ENCODE measurements around the gene DCC.

Gene DCC

DNA sequence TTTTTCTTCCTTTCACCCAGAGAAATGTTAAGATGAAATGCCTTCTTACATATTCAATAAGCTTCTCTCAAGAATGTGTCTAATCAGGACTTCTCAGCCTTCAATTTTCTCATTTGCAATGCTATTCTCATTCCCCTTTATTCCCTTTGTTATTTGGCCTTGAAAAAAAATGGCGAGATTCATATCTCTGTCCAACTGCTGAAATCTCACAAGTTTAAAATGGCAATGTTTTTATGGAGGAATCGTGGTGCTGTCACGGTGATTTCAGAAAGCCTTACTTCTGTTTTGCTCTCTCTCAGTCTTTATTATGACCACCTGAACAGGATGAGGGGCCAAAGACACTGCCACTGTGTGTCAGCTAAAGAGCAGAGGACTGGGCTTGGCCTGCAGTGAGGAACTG lies 928.5 kb downstream of the DCC start:
- no peak for DNase-seq

DNA sequence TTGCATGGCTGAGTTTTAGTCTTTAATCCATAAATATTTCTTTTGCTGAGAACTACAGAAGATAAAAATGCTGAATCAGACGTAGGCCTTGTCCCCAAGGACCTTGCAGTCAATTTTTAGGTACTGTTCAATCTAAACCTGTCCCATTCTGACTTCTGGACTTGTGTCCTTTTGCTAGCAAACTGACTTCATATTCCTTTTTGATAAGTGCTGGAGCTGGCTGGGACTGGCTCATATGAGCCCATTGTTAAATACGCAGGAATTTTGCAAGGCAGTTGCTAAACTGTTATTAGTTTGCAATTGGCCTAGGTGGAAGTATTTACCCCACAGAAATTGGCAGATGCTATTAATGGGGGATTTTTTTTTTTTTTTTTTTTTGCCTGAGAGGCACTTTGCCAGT lies 941.4 kb downstream of the DCC start:
- DNase-seq, result no peak

DNA sequence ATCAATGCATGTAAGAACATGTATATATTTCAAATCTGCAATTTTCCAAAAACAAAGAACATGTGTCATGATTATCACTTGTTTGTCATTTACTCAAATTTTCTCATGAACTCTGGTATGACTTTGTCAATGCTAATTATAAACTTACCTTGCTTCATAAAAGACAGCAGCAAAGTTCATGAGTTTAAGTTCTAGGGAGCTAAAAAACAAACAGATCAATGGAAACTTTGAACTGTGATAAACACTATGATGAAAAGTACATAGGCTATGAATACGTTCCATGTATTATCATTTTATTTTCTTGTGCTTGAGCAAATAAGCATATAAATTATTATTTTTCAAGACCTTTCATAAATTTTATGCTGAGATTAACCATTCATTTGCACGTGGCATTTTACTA lies 943.7 kb downstream of the DCC start:
- no peak for DNase-seq

DNA sequence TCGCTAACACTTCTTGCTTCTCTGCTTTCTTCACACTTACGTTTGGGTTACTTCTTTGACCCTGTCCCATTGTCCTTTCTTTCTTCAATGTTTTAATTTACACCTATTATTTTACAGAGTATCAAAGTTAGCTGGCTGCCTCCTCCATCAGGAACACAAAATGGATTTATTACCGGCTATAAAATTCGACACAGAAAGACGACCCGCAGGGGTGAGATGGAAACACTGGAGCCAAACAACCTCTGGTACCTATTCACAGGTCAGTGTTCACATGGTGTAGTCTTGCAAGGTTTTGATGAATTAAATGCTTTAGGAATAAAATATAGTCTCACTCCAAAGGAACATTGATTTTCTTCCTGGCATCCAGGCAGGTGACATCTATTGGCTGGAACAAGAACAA lies 965.5 kb downstream of the DCC start:
- DNase-seq, result no peak

DNA sequence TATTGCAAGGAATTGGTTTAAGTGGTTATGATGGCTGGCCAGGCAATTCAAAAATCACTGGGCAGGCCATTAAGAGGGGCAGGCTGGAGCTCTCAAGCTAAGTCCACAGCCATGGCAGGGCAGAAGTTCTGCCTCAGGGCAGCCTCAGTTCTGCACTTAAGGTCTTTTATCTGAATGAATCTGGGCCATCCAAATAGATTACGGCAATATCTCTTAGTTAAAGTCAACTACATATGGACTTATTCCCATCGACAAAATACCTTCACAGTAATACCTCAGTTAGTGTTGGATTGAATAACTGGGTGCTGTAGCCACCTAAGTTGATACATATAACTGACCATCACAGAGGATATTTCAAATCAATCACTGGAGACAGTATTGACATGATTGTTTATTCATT lies 979.6 kb downstream of the DCC start:
- DNase-seq, result no peak

DNA sequence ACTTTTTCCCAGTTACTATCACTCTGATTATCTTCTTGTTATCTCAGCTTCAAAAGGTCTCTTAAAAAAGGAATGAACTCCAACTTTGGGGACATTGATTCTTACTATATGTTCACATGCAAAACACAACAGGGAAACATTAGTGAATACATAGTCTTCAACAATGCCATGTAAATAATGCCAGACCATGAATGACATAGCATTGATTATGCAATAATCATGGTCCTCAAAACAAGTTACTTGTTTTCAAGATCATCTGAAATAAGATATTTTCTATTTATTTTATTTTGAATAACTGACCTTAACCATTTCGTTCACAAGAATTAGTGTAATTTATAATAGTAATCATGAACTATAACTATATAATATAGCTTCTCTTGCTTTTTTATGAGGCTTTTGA lies 982.2 kb downstream of the DCC start:
- DNase-seq, result no peak

DNA sequence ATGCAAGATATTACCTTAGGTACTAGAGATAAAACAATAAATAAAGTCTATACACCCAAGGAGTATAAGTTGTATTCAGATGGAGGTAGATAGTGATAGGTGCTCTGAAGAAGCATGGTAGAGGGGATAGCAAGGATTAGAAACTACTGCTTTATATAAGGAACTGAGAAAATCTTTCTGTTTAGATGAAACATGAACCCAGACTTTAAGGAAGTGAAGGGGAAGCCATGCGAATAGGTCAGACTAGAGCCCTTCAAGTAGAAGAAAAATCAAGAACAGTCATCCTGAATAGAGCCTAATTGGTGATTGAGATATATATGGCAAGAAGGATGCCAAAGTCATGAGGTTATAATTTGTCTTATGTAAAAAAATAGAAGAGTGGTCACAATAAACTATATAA lies 984.4 kb downstream of the DCC start:
- no peak for DNase-seq

DNA sequence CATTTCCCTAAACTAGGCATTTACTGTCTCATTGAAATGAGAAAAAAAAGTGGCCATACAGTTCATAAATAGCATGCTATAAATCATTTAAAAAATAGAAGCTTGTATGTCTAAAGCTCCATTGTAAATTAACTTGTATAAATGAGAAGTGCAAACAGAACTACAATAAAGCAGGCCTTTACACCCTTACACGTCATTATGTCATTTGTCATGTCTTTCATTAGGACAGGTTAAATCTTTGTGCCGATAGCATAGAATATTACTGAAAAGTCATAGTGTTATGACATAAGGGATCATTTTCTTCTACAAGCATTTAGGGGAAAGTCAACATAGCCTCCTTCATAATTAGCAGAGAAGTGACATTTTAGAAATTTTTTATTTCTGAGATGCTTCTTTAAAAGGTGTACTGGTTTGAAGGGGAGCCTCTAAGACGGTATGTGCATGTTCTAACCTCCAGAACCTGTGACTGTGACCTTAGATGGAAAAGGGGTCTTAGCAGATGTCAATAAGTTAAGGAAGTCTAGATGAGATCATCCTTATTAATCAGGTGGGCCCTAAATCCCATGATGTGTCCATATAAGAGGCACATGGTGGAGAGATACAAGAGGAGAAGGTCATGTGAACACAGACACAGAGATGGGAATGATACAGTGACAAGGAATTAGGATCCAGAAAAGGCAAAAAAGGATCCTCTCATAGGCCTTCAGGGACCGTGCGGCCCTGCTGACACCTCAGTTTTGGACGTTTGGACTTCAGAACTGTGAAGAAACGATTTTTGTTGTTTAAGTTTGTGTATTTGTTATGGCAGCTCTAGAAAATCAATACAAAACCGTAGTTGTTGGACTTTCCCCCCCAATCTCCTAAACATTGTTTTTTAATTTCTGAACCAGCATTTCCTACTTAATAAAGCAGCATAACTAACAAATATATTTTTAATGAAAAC lies 1020.8 kb downstream of the DCC start:
- DNase-seq, result no peak

DNA sequence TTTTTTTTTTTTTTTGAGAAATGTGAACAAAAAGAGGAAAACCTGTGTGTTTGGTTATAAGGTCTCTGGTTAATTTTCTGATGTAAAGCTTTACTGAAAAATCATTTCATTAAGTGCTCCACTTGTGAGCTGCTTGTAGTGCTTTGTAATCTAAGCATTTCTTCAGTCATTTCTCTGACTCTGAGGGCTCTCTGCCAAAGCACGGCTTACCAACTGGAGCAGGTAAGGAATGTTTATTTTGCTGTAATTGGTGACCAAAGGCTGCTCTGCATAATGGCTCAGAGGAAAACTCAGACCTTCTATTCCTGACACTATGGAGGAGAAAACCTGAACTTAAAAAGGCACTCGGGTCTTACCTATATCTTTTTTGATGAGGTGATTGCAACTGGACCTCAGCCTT lies 1035.6 kb downstream of the DCC start:
- DNase-seq, result no peak

DNA sequence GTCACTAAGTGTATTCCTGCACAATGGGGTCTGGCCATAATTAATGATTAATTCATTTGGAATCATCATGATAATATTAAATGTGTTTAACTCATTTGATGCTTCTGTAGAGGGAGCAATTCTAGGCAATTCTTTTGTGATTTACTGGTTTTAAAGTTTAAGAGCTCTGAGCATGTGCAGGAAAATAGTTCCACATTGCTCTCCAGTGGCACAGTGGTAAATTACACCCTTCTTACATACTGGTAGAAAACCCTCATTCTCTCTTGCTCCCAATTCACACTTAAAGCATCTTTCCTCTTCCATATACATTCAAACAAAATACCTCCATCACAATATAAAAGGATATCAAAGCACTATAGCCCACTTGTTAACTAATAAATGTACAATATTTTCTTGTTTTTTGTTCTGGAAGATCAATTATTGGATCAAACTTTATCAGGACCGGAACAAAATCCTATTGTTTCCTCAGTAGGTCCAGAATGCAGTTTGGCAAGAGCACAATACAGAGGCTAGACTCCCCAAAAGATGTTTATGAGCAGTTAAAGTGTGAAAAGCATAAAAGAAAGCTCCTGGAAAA lies 1040.2 kb downstream of the DCC start:
- DNase-seq, result no peak

DNA sequence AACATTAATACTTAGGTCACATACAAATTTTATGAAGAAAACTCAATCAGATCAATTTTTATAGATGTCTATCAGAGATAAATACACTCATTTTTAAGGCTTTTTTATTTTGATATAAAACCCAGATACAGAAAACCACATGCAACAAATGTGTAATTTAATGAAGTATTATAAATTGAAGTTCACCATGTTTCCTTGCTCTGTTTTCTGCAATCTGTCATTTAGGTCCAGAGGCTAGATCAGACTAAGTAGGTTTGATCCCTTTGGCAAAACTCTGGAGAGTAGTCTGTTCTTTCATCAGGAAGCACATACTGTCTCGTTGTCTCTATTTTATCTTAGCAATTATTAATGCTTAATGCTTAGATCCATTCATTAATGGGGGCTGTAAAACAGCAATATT lies 1042.9 kb downstream of the DCC start:
- DNase-seq, result no peak

DNA sequence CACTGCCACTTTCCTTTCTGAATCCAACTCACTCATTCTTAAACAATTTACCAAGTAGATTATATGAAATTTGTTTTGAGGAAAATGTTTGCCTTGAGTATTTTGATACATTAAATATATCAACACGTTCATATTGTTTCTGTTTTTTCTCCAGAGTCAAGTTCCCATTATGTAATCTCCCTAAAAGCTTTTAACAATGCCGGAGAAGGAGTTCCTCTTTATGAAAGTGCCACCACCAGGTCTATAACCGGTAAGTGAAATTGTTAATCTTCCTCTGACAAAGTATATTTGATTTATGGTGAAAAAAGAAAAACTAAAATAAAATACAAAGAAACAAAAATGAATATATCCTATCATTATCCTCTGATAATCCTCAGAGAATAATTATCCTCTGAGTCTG lies 1045.9 kb downstream of the DCC start:
- no peak for DNase-seq

DNA sequence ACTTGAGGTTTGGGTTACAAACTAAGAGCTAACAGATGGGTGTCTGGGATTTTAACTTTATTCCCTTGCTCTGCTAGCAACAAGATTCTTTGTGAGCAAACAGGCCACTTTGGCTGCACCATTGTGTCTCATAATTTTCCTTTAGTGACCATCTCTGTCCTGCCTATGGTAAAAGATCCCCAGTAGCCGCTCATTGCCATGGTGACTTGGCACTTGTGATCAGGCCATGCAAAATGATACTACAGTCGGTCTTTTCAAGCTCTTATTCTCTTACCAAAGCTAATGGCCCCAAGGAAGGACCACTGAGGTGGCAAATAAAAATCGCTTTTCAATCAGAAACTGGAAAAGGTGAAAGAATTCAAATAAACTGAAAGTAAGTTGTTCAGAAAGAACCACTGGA lies 1047.6 kb downstream of the DCC start:
- no peak for DNase-seq

DNA sequence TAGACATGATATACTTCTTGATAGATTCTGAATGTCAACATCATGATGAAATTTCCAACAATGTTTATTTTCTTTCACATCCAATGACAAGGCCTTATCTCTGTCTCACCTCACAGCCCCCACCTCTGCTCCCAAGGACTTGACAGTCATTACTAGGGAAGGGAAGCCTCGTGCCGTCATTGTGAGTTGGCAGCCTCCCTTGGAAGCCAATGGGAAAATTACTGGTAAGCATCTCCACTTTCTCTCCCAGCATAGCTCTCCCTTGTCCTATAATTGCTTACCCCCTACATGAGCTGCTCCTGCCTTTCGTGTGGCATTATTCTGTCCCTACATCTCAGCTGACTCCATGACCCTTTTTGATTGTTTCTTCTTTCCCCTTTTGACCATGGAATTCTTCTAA lies 1062.7 kb downstream of the DCC start:
- DNase-seq, result no peak

DNA sequence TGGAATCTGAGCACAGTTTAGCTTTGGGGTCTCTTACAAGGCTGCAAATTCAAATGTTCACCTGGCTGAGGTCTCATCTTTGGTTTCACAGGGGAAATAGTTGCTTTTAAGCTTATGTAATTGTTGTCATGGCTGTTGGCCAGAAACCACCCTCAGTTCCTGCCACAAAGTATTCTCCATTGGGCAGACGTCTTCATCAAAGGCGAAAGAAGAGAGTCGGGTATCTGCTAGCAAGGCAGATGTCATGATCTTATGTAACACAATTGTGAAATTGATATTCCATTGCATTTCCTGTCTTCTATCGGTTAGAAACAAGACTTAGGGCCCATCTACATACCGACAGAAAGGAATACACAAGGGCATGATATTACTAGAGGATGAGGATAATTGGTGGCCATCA lies 1068.3 kb downstream of the DCC start:
- no peak for DNase-seq

DNA sequence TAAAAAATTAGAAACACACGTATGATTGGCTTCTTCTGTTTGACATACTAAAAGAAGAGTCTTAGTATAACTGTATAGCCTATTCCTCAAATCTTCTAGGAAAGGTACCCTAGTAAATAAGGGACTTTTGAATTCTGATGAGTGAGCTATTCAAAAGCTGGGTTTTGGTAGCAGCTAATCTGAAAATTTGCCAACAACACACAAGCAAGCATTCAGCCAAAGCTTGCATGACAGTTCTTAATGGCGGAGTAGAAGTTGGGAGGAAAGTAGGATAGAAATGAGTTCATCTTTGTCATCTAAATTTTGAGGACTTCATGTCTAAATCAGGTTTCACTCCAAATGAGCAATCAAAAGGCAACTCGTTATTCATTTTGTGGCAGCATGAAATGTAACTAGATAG lies 1071.5 kb downstream of the DCC start:
- no peak for DNase-seq

DNA sequence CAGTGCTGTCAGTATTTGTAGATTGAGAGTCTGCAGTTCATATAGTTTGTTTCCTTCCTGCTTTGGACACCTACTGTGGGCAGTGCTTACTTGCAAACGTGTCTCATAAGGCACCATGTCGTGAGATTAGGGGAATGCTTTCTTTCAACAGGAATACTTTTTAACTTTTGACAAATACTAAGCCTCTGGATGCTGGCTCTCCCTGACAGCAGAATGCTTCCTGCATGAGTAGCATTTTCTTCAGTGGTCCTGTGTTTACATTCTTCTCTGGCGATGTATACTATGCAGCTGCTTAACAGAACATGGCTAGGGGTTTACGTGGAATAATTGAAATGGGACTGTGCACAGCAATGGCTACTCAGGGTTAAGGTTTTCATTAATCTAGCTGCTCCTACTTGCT lies 1077.0 kb downstream of the DCC start:
- DNase-seq, result no peak

DNA sequence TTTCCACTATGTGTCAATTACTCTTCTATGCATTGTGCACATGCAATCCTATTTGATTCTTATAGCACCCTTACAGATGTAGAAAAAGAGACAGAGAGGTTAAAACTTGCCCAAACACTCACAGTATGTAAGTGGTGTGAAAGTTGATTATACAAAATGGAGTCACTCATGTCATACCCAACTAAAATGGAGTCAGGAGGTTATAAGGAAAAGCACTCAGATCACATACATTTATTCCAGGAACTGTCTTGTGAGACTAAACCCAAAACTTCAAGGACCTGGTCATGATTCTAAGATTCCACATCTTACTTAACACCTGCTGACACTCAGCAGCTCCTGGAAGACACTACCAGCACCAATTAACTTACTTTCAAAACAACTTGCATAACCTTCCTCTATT lies 1081.9 kb downstream of the DCC start:
- no peak for DNase-seq

DNA sequence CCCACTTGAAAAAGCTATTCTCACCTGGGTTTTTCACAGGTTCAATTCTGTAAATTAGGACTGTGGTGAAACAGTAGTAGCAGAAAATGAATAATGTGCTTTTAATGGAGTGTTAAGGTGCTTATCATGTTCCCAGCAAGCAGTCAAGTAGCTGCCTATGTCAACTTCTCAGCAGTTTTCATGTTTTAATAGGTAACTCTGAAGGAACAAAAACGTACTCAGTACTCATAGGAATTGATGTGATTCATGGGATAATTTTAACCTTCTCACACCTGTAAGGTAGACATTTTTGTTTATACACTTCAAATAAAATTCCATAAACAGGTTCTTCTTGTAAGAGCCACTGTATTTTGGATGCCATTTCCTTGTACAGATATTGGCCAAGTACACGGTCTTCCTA lies 1082.9 kb downstream of the DCC start:
- no peak for DNase-seq

DNA sequence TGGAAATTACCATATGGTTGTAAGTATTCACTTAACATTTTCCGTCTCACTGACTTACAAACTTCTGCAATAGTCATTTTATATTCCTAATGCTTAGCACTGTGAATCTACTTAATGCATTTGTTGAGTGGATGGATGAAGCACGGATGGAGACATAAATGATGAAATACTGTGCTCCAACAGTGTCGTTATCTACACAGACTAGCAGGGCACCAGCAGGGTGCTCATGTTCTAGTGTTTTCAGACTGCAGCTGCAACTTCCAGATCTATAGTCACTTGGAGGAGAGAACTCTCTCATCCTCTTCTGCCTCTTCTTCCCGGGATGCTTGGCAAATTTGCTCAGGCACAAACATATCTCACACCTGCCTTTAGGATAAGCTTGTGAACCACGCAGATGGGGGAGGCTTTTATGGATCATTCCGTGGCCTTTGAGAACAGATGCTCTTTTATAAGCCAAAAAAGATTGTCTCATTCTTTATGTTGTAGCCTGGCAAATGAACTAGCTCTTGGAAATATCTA lies 1086.7 kb downstream of the DCC start:
- no peak for DNase-seq

DNA sequence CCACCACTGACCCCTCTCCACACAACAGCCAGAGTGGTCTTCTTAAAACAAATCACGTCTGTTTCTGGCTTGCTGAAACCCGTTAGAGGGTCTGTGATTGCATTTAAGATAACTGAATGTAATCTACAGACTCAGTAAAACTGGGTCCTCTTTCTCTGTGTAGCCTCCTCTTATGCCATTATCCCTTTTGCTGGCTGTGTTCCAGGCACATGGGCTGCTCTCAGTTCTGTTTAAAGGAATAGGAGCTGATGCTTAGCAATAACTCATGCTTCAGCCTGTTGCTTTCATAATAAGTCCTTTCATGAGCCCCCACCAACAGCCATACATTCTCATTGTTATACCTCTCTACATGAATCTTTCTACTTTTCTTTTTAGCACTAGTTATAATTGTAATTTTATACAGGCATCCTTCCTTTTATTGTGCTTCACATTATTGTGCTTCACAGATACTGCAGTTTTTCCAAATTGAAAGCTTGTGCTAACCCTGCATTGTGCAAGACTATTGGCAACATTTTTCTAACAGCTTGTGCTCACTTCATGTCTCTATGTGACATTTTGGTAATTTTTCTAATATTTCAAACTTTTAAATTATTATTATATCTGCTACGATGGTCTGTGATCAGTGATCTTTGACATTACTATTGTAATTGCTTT lies 1101.9 kb downstream of the DCC start:
- no peak for DNase-seq

DNA sequence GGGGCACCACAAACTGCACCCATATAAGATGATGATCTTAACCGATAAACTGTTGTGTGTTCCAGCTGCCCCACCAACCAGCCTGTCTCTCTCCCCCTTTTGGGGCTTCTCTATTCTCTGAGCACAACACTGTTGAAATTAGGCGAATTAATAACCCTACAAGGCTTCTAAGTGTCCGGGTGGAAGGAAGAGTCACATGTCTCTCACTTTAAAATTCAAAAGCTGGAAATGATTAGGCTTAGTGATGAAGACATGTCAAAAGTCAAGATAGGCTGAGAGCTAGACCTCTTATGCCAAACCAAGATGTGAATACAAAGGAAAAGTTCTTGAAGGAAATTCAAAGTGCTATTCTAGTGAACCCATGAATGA lies 1102.4 kb downstream of the DCC start:
- no peak for DNase-seq

DNA sequence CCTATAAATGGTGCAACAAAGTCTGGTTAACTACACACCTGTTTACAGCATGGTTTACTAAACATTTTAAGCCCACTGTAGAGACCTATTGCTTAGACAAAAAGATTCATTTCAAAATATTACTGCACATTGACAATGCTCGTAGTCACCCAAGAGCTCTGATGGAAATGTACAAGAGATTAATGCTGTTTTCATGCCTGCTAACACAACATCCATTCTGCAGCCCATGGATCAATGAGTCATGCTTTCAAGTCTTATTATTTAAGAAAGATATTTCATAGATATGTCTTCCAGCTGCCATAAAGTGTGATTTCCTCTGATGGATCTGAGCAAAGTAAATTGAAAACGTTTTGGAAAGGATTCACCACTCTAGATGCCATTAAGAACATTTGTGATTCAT lies 1103.3 kb downstream of the DCC start:
- DNase-seq, result no peak

DNA sequence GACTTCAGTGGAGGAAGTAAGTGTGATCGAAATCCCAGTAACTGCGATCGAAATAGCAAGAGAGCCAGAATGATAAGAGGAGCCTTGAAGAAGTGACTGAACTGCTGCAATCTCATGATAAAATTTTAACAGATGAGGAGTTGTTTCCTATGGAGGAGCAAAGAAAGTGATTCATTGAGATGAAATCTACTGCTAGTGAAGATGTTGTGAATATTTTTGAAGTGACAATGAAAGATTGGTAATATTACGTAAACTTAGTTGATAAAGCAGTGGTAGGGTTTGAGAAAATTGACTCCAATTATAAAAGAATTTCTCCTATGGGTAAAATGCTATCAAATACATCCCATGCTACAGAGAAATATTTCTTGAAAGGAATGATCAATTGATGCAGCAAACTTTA lies 1103.8 kb downstream of the DCC start:
- no peak for DNase-seq

Data from activated T-cell treated with anti-CD3 and anti-CD28 coated beads for 4 hours (primary cell).